ENCODE results near the gene FSD2. TPM values are rescaled to one million over a fixed set of nuclear protein-coding genes. Genes with fewer than 3 reads are reported as not detected.

The FSD2 gene
- total and polyA plus RNA-seq, 7 donors: 0.51 to 65.3 (median 27.5) TPM

DNA sequence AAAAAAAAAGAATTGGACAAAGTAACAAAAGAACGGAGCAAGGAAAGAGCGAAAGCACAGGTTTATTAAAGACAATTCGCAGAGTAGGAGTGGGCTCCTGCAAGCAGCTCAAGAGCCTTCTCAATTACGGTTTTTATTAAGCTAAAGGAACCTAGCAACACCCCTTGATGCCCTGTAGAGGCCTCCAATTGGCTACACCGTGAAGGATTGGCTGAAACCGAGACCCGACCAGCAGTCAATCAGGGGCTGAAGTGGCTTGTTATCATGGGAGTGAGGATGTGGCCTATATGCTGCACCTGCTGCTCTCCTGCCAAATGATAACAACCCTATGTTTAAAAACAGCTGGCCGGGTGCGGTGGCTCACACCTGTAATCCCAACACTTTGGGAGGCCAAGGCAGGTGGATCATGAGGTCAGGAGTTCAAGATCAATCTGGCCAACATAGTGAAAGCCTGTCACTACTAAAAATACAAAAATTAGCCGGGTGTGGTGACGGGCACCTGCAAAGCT is 75.8 kb downstream of the FSD2 start:
- WGBS, 3 donors: 88 to 90% (median 89%) methylated on average over 11 of the region's 11 CpGs
- Histone ChIP-seq H3K27ac (no peak overlapping the region), H3K4me1 (no peaks in the 10 kb centered on the region), H3K9me3 (no peaks in the 10 kb centered on the region), H3K27me3 (ENCODE audit: insufficient read depth in 3 of 3, low read length in 2 of 3) (no peaks in the 10 kb centered on the region), H3K36me3 (ENCODE audit: insufficient read depth in 1 of 2, low read depth in 1 of 2) (no peaks in the 10 kb centered on the region), H3K4me3 (no peak overlapping the region)
- TF ChIP-seq, protein P1, sequence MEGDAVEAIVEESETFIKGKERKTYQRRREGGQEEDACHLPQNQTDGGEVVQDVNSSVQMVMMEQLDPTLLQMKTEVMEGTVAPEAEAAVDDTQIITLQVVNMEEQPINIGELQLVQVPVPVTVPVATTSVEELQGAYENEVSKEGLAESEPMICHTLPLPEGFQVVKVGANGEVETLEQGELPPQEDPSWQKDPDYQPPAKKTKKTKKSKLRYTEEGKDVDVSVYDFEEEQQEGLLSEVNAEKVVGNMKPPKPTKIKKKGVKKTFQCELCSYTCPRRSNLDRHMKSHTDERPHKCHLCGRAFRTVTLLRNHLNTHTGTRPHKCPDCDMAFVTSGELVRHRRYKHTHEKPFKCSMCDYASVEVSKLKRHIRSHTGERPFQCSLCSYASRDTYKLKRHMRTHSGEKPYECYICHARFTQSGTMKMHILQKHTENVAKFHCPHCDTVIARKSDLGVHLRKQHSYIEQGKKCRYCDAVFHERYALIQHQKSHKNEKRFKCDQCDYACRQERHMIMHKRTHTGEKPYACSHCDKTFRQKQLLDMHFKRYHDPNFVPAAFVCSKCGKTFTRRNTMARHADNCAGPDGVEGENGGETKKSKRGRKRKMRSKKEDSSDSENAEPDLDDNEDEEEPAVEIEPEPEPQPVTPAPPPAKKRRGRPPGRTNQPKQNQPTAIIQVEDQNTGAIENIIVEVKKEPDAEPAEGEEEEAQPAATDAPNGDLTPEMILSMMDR (IDR thresholded peaks at IDR 0.05): no peak
- DNase-seq (no peak), ATAC-seq (no peak)
- intact Hi-C loops (cut with DNase I): no loop called here

DNA sequence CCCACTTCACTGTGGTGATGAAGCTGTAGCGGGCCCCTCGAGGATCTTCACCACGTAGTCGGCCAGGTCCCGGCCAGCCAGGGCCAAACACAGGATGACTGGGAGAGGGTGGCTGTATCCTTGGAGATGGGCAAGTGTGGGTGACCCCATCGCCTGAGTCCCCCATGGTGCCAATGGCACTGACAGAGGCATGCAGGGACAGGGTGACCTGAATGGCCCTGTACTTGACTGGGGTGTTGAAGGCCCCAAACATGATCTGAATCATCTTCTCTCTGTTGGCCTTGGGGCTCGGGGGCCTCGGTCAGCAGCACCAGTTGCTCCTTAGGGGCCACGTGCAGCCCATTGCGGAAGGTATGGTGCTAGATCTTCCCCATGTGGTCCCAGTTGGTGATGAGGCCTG is 79.1 kb downstream of the FSD2 start:
- Histone ChIP-seq H3K9me3 (no peaks in the 10 kb centered on the region), H3K4me3 (no peak overlapping the region), H3K27ac (no peak overlapping the region), H3K27me3 (ENCODE audit: insufficient read depth in 3 of 3, low read length in 2 of 3) (no peaks in the 10 kb centered on the region), H3K4me1 (no peaks in the 10 kb centered on the region), H3K36me3 (ENCODE audit: insufficient read depth in 1 of 2, low read depth in 1 of 2) (no peaks in the 10 kb centered on the region)
- 91 to 96% (median 96%) methylated on average over 10 of the region's 10 CpGs for WGBS, 3 donors
- intact Hi-C loops (cut with DNase I): loop anchor here in 1 of 2 donors (10.0 kb wide), 1 partner anchor 152 kb away; no protein-coding TSS in a partner anchor
- TF ChIP-seq, protein P1 (IDR thresholded peaks at IDR 0.05): no peak
- ATAC-seq (no peak), DNase-seq (no peak)

DNA sequence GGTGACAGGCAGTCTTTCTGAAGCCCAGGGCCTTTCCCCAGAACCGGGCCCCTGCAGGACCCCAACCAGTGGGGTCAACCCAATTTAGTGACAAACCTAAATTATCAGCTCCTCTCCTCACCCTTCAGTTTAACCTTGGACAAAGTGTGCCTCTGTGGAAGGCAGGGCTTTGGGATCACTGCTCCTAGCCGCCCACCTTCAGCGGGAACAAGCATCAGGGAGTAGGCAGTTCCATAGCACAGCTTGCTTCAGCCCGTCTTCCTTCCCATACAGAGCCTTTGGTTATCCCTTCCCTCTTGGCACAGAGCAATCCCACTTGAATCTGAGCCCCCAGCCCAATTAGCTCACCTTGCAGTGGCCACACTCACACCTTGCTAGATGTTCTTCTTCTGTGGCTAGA is 90.9 kb downstream of the FSD2 start:
- intact Hi-C loops (cut with DNase I): no loop called here
- WGBS, 3 donors: 73 to 85% (median 77%) methylated on average over 4 of the region's 4 CpGs
- Histone ChIP-seq H3K27ac (no peak overlapping the region), H3K4me1 (peaks cover 2% of the 10 kb centered on the region), H3K9me3 (no peaks in the 10 kb centered on the region), H3K4me3 (no peak overlapping the region), H3K27me3 (ENCODE audit: insufficient read depth in 3 of 3, low read length in 2 of 3) (peaks cover 0 to 17% (median 5%) of the 10 kb centered on the region in 3 donors), H3K36me3 (ENCODE audit: insufficient read depth in 1 of 2, low read depth in 1 of 2) (no peaks in the 10 kb centered on the region)
- ATAC-seq (no peak), DNase-seq (no peak)
- TF ChIP-seq, protein P1 (IDR thresholded peaks at IDR 0.05): no peak

DNA sequence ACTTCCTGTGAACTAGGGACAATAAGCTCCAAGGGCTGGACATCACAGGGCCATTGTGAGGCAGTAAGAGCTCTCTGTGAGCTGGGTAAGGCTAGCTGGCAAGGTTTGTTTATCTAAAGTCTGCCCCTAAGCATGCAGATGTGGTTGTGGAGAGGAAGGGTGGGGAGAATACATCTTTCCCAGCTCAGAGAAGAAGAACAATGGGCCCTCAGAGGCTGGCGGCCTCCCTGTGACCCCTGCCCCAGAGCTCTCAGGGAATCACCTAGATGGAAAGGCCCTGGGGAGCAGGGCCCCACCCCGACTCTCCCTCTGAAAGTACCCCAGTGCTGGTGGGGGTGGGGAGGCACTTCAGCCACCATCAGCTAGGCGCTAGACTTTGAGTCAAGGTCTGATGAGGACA is 91.9 kb downstream of the FSD2 start:
- TF ChIP-seq, protein P1 (IDR thresholded peaks at IDR 0.05): no peak
- WGBS, 3 donors: 54 to 65% (median 65%) methylated on average over 3 of the region's 3 CpGs
- Histone ChIP-seq H3K9me3 (no peaks in the 10 kb centered on the region), H3K27ac (no peak overlapping the region), H3K27me3 (ENCODE audit: insufficient read depth in 3 of 3, low read length in 2 of 3) (peaks cover 0 to 21% (median 5%) of the 10 kb centered on the region in 3 donors), H3K36me3 (ENCODE audit: insufficient read depth in 1 of 2, low read depth in 1 of 2) (no peaks in the 10 kb centered on the region), H3K4me3 (no peak overlapping the region), H3K4me1 (peaks cover 7% of the 10 kb centered on the region)
- ATAC-seq (no peak), DNase-seq (no peak)
- intact Hi-C loops (cut with DNase I): no loop called here

DNA sequence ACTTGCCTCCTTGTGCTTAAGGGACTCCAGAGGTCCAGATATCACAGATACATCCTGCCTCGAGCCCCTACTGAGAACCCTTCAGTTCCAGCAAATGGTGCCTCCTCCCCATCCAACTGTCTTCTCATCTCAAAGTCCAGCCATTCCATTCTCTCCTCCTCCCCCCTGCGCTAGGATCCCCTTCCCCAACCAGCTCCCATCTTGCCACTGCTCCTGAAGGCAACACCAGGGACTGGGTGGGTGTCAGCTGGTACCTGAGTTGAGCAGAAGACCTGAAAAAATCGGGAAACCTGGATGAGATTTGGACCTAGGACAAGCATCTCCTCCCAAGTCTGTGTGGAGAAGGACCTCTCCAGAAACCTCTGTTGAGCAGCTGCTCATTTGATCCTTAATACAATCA is 93.8 kb downstream of the FSD2 start:
- TF ChIP-seq, protein P1 (IDR thresholded peaks at IDR 0.05): no peak
- intact Hi-C loops (cut with DNase I): no loop called here
- Histone ChIP-seq H3K4me1 (peaks cover 7% of the 10 kb centered on the region), H3K27me3 (ENCODE audit: insufficient read depth in 3 of 3, low read length in 2 of 3) (peaks cover 0 to 21% (median 5%) of the 10 kb centered on the region in 3 donors), H3K4me3 (no peak overlapping the region), H3K36me3 (ENCODE audit: insufficient read depth in 1 of 2, low read depth in 1 of 2) (no peaks in the 10 kb centered on the region), H3K27ac (no peak overlapping the region), H3K9me3 (no peaks in the 10 kb centered on the region)
- 61 to 77% (median 64%) methylated on average over 3 of the region's 3 CpGs for WGBS, 3 donors
- no peak for ATAC-seq
- no peak for DNase-seq
